OCI-LY3 (cell line): ENCODE results near the gene TNRC18.

Source experiments
- H2AFZ ChIP-seq: fragments of 200-600, 300-600 bp; shearing (Covaris generic); 2 replicates; pipeline ENCODE4 v1.6.0; 2014; ENCODE audit warnings: antibody characterized with exemption, low read depth, low read length
- H3K27ac ChIP-seq: fragments of 200-600, 300-600 bp; sonication (generic); 2 replicates; pipeline ENCODE4 v1.5.1; 2014; ENCODE audit warnings: mild to moderate bottlenecking, low read length, moderate library complexity, mixed read lengths
- H3K27me3 ChIP-seq: fragments of 200-600, 300-600 bp; sonication (generic); 2 replicates; pipeline ENCODE4 v1.6.1; 2014; ENCODE audit warnings: low read depth, low read length, mixed read lengths
- H3K36me3 ChIP-seq: fragments of 200-600, 300-600 bp; sonication (generic); replicated peaks from 2 replicates; pipeline ENCODE3; 2014; ENCODE audit warnings: low read depth, low read length, mixed read lengths
- H3K4me1 ChIP-seq: fragments of 300-600, 200-600 bp; sonication (generic); 2 replicates; pipeline ENCODE4 v1.6.1; 2014; ENCODE audit warnings: low read length, mixed read lengths
- H3K4me2 ChIP-seq: fragments of 200-600, 300-600 bp; sonication (generic); 2 replicates; pipeline ENCODE4 v1.6.1; 2014; ENCODE audit warnings: low read length, mixed read lengths
- H3K4me3 ChIP-seq: fragments of 300-600, 200-600 bp; sonication (generic); 2 replicates; pipeline ENCODE4 v1.5.1; 2014; ENCODE audit warnings: antibody characterized with exemption, mild to moderate bottlenecking, low read length, moderate library complexity
- H3K79me2 ChIP-seq: fragments of 300-600, 200-600 bp; shearing (Covaris generic); 2 replicates; pipeline ENCODE4 v1.6.1; 2014; ENCODE audit warnings: mild to moderate bottlenecking, low read length, mixed read lengths
- H3K9ac ChIP-seq: fragments of 300-600, 200-600 bp; shearing (Covaris generic); 2 replicates; pipeline ENCODE4 v1.6.0; 2014; ENCODE audit warnings: mild to moderate bottlenecking, low read length, moderate library complexity
- H3K9me3 ChIP-seq: fragments of 200-600, 300-600 bp; shearing (Covaris generic); 2 replicates; pipeline ENCODE4 v1.6.1; 2014; ENCODE audit warnings: low read length, mixed read lengths; ENCODE audit not compliant: insufficient read depth
- H4K20me1 ChIP-seq: fragments of 200-600, 300-600 bp; sonication (generic); 2 replicates; pipeline ENCODE4 v1.6.1; 2016; ENCODE audit warnings: low read length, mixed read lengths; ENCODE audit not compliant: insufficient read depth
- CTCF ChIP-seq: fragments of 200-600, 300-600 bp; sonication (generic); IDR thresholded peaks from 2 replicates; pipeline ENCODE4 v1.5.1; 2014; ENCODE audit warnings: antibody characterized with exemption, low read length, low read depth
- EZH2phosphoT487 ChIP-seq: fragments of 200-600 bp; shearing (Covaris generic); IDR thresholded peaks from 2 replicates; pipeline ENCODE4 v1.6.1; 2018; ENCODE audit warnings: antibody characterized with exemption, mixed run types, low read depth

Gene TNRC18

GRCh38 chr7:5404421-5404826 is 19.2 kb downstream of the TNRC18 start:
- H3K4me2 ChIP-seq = no peak overlapping the region
- no peaks in the 10 kb centered on the region for H3K27me3 ChIP-seq
- TF ChIP-seq EZH2phosphoT487 = no peak
- no peak for TF ChIP-seq CTCF
- H3K4me1 ChIP-seq = no peaks in the 10 kb centered on the region
- no peak overlapping the region for H3K27ac ChIP-seq
- no peak overlapping the region for H2AFZ ChIP-seq
- no peaks in the 10 kb centered on the region for H3K79me2 ChIP-seq
- no peaks in the 10 kb centered on the region for H3K9me3 ChIP-seq
- H4K20me1 ChIP-seq = no peaks in the 10 kb centered on the region
- H3K4me3 ChIP-seq = no peak overlapping the region
- no peak overlapping the region for H3K9ac ChIP-seq
- H3K36me3 ChIP-seq = no peaks in the 10 kb centered on the region

DNA sequence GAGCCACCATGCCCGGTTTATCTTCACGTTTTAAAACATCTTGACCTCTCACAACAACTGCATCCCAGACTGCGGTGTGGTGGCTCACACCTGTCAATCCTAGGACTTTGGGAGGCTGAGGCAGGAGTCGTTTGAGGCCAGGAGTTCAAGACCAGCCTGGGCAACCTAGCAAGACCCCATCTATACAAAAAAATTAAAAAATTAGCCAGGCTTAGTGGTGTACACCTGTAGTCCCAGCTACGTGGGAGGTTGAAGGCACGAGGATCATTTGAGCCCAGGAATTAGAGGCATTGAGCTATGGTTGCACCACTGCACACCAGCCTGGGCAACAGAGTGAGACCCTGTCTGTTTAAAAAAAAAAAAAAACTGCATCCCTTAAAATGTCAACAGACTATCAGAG is 20.2 kb downstream of the TNRC18 start:
- no peak overlapping the region for H3K27ac ChIP-seq
- H3K9ac ChIP-seq = no peak overlapping the region
- H3K4me2 ChIP-seq = no peak overlapping the region
- H3K79me2 ChIP-seq = no peaks in the 10 kb centered on the region
- TF ChIP-seq CTCF (no peak), EZH2phosphoT487 (no peak)
- H3K27me3 ChIP-seq = no peaks in the 10 kb centered on the region
- no peaks in the 10 kb centered on the region for H3K9me3 ChIP-seq
- H3K36me3 ChIP-seq = no peaks in the 10 kb centered on the region
- H2AFZ ChIP-seq = no peak overlapping the region
- no peaks in the 10 kb centered on the region for H3K4me1 ChIP-seq
- no peaks in the 10 kb centered on the region for H4K20me1 ChIP-seq
- no peak overlapping the region for H3K4me3 ChIP-seq

- Histone ChIP-seq H3K79me2 (peaks cover 23% of the 10 kb centered on the region), H3K27ac (peak overlapping the region; percentile 73), H3K4me1 (peaks cover 5% of the 10 kb centered on the region), H3K36me3 (no peaks in the 10 kb centered on the region), H2AFZ (peak overlapping the region; percentile 66), H3K4me3 (peak overlapping the region; percentile 99), H3K4me2 (peak overlapping the region; percentile 84), H4K20me1 (no peaks in the 10 kb centered on the region), H3K9me3 (no peaks in the 10 kb centered on the region), H3K9ac (peak overlapping the region; percentile 98), H3K27me3 (no peaks in the 10 kb centered on the region)
- no peak for TF ChIP-seq CTCF
- no peak for TF ChIP-seq EZH2phosphoT487
Measured at GRCh38 chr7:5397736-5398135, 25.9 kb downstream of the TNRC18 start.

GRCh38 chr7:5396999-5397663 is 26.5 kb downstream of the TNRC18 start:
- H2AFZ ChIP-seq = peak overlapping the region; percentile 66
- no peaks in the 10 kb centered on the region for H3K27me3 ChIP-seq
- TF ChIP-seq CTCF (no peak), EZH2phosphoT487 (no peak)
- H3K4me1 ChIP-seq = peaks cover 5% of the 10 kb centered on the region
- H4K20me1 ChIP-seq = no peaks in the 10 kb centered on the region
- peak overlapping the region; percentile 99 for H3K4me3 ChIP-seq
- H3K9ac ChIP-seq = peak overlapping the region; percentile 98
- peaks cover 23% of the 10 kb centered on the region for H3K79me2 ChIP-seq
- peak overlapping the region; percentile 84 for H3K4me2 ChIP-seq
- no peaks in the 10 kb centered on the region for H3K36me3 ChIP-seq
- H3K9me3 ChIP-seq = no peaks in the 10 kb centered on the region
- H3K27ac ChIP-seq = peak overlapping the region; percentile 73
